Measurements from ENCODE around the gene CPNE2. TPM values are rescaled to one million over a fixed set of nuclear protein-coding genes. Genes with fewer than 3 reads are reported as not detected.

Gene CPNE2
- total and polyA plus RNA-seq, 2 of the 8 experiments (the other 6 are each of a cell fraction or from before 2014, with no cell fraction given) = 10.6 to 39.5 TPM

DNA sequence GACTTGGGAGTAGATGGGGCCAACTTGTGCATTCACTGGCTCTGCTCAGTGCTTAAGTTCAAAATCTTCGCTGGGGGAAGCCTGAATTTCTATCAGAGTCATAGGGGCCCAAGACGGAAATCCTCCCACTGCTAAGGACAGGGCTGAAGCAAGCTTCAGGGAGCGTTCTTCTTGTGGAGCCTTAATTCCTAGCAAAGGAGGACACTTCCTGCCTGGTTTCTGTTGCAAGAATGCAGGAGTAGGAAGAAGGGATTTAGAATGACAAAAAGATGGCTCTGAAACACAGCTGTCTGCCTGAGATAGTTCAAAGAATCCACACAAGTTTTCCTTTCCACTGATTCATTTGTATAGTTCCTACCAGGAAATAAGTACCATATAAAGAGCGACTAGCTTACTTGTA lies 67.1 kb downstream of the CPNE2 start:
- no peak overlapping the region for H3K18ac ChIP-seq (ENCODE audit: extremely low read depth, low read length)
- no peak overlapping the region for H3K4me3 ChIP-seq (ENCODE audit: extremely low read depth in 1 of 4, insufficient read depth in 2 of 4, low read depth in 3 of 4, low read length in 4 of 4)
- no peak overlapping the region for H2BK15ac ChIP-seq (ENCODE audit: low read length)
- no peak overlapping the region for H4K5ac ChIP-seq (ENCODE audit: insufficient read length, low read depth, low read length)
- H3K14ac ChIP-seq (ENCODE audit: insufficient read length) = no peak overlapping the region
- H2BK12ac ChIP-seq (ENCODE audit: low read depth, low read length) = no peak overlapping the region
- peaks cover 0 to 2% (median 0%) of the 10 kb centered on the region in 4 experiments; a peak in 2 of 7 replicates for H3K4me1 ChIP-seq (replicated peaks in 1 of 4; ENCODE audit: control insufficient read depth in 3 of 4, insufficient read depth in 4 of 4, low read length in 3 of 4)
- no peak overlapping the region for H3K27ac ChIP-seq (ENCODE audit: low read depth, low read length)
- CTCF ChIA-PET (ENCODE audit: partially characterized antibody) = interaction anchor here (0.5 to 1.7 kb wide), 3 partner anchors 8 to 257 kb away, joined by 3 to 4 read pairs (median 4); no protein-coding TSS in a partner anchor
- no peak overlapping the region for H2BK120ac ChIP-seq (replicated peaks; ENCODE audit: low read depth, low read length)
- H3K4ac ChIP-seq (replicated peaks; ENCODE audit: insufficient read length, low read depth, low read length) = no peak overlapping the region
- H3K27me3 ChIP-seq (replicated peaks in 1 of 4; ENCODE audit: control insufficient read depth in 3 of 4, extremely low read depth in 1 of 4, insufficient read depth in 3 of 4, low read length in 3 of 4) = no peaks in the 10 kb centered on the region
- peaks cover 0 to 1% of the 10 kb centered on the region in 2 experiments for H4K20me1 ChIP-seq (replicated peaks in 1 of 2; ENCODE audit: control insufficient read depth in 1 of 2, insufficient read depth in 2 of 2, low read length in 2 of 2)
- no peaks in the 10 kb centered on the region for H3K9me3 ChIP-seq (ENCODE audit: insufficient read depth in 2 of 2, low read depth in 1 of 2, low read length in 1 of 2)
- H3K79me1 ChIP-seq (ENCODE audit: low read depth, low read length) = no peaks in the 10 kb centered on the region
- H3K79me2 ChIP-seq (ENCODE audit: control insufficient read depth in 1 of 2, insufficient read depth in 2 of 2, low read length in 2 of 2) = no peaks in the 10 kb centered on the region
- no peak overlapping the region for H3K9ac ChIP-seq (replicated peaks in 1 of 4; ENCODE audit: extremely low read depth in 1 of 4, low read depth in 3 of 4, low read length in 3 of 4)
- H4K91ac ChIP-seq (replicated peaks; ENCODE audit: insufficient read length, low read length) = peak overlapping the region; percentile 5
- POLR2A ChIA-PET (ENCODE audit: partially characterized antibody) = interaction anchor here (0.7 to 1.2 kb wide), 5 partner anchors 9 to 25 kb away, joined by 3 read pairs; no protein-coding TSS in a partner anchor
- H3K36me3 ChIP-seq (ENCODE audit: control insufficient read depth in 2 of 4, insufficient read depth in 4 of 4, low read length in 3 of 4) = peaks cover 9 to 51% (median 27%) of the 10 kb centered on the region in 4 experiments; a peak in 7 of 8 replicates
- H3K23me2 ChIP-seq (ENCODE audit: low read depth, low read length) = no peaks in the 10 kb centered on the region
- no peak overlapping the region for H4K8ac ChIP-seq (ENCODE audit: extremely low read depth, insufficient read depth, low read length)
- FAIRE-seq (no peak), DNase-seq (ENCODE audit: low read depth in 1 of 2, low spot score in 2 of 2) (no peak)
- no peak overlapping the region for H3K23ac ChIP-seq (ENCODE audit: insufficient read length)
- 57% methylated on average over 4 of the region's 4 CpGs; no CpG with 5 or more reads in 1 of the 2 experiments for WGBS, 2 experiments (ENCODE audit: extremely low coverage in 1 of 2, insufficient coverage in 1 of 2, insufficient read length in 1 of 2, insufficient replicate concordance in 2 of 2, low coverage in 1 of 2, low lambda C conversion rate in 2 of 2, missing lambda C conversion rate in 1 of 2)
- H3K56ac ChIP-seq (replicated peaks; ENCODE audit: insufficient read length, low read depth, low read length) = no peak overlapping the region
- H3K4me2 ChIP-seq (ENCODE audit: insufficient read depth in 1 of 2, low read depth in 2 of 2, low read length in 2 of 2) = no peak overlapping the region
- H2AFZ ChIP-seq (ENCODE audit: low read length) = no peak overlapping the region
- H2BK5ac ChIP-seq (ENCODE audit: low read depth, low read length) = 0 out of 2 replicates have a peak overlapping the region, but pooled peaks have one; percentile 11
- H2BK20ac ChIP-seq (ENCODE audit: low read length) = no peak overlapping the region
- H2AK5ac ChIP-seq (ENCODE audit: low read depth, low read length) = no peak overlapping the region
- TF ChIP-seq JUN (IDR thresholded peaks at IDR 0.05; ENCODE audit: low read depth, low read length) (no peak), E2F6 (IDR thresholded peaks at IDR 0.05) (no peak), KDM1A (IDR thresholded peaks at IDR 0.05; ENCODE audit: borderline replicate concordance, low read length) (no peak), POLR2AphosphoS5 (IDR thresholded peaks at IDR 0.05; ENCODE audit: low read depth, low read length) (no peak), KDM5A (IDR thresholded peaks at IDR 0.05; ENCODE audit: low read length) (no peak), TAF1 (IDR thresholded peaks at IDR 0.05; ENCODE audit: low read depth, low read length) (no peak), BRCA1 (IDR thresholded peaks at IDR 0.05; ENCODE audit: low read depth, low read length) (no peak), SIN3A (conservative IDR thresholded peaks at IDR 0.05 in 1 of 2, IDR thresholded peaks at IDR 0.05 in 1 of 2; ENCODE audit: low read depth in 1 of 2, low read length in 2 of 2) (no peak), POU5F1 (IDR thresholded peaks at IDR 0.05; ENCODE audit: low read depth, low read length) (no peak), CBX5 (IDR thresholded peaks at IDR 0.05; ENCODE audit: low read depth, low read length) (no peak), CREB1 (IDR thresholded peaks at IDR 0.05) (no peak), RBBP5 (IDR thresholded peaks at IDR 0.05; ENCODE audit: borderline replicate concordance, low read depth, low read length) (no peak)
- TF ChIP-seq, protein P1, sequence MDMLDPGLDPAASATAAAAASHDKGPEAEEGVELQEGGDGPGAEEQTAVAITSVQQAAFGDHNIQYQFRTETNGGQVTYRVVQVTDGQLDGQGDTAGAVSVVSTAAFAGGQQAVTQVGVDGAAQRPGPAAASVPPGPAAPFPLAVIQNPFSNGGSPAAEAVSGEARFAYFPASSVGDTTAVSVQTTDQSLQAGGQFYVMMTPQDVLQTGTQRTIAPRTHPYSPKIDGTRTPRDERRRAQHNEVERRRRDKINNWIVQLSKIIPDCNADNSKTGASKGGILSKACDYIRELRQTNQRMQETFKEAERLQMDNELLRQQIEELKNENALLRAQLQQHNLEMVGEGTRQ (IDR thresholded peaks at IDR 0.05; ENCODE audit: low read length) = no peak
